GM10266 (cell line): Measurements from ENCODE around the gene ABRAXAS1.
"Not testable (repeated sequence)": the region's sequence is repeated elsewhere in the genome, so short reads cannot be mapped to it uniquely, and the experiment has no call there.

ENCODE experiments used
- DNase-seq: peaks from one replicate; pipeline ENCODE4 v3.0.0; 2012; ENCODE audit errors: extremely low spot score
- CTCF ChIP-seq: IDR thresholded peaks from 2 replicates; pipeline ENCODE4 v1.5.1; 2012; ENCODE audit warnings: mild to moderate bottlenecking, low read depth; ENCODE audit not compliant: control insufficient read depth, insufficient read depth; ENCODE audit errors: missing control alignments

ABRAXAS1 gene

GRCh38 chr4:83504996-83505395 lies 20.1 kb upstream of the ABRAXAS1 start:
- DNase-seq = no peak
- no peak for TF ChIP-seq CTCF

GRCh38 chr4:83504503-83504902 lies 19.6 kb upstream of the ABRAXAS1 start:
- no peak for TF ChIP-seq CTCF
- DNase-seq = no peak

- no peak for DNase-seq
- no peak for TF ChIP-seq CTCF
These were observed 19.1 kb upstream of the ABRAXAS1 start for GRCh38 chr4:83503974-83504373.

GRCh38 chr4:83501671-83502070 lies 16.8 kb upstream of the ABRAXAS1 start:
- not testable (repeated sequence) for DNase-seq

- TF ChIP-seq CTCF = no peak
- DNase-seq = no peak
These were observed 13.3 kb upstream of the ABRAXAS1 start for GRCh38 chr4:83498187-83498586.

GRCh38 chr4:83496085-83496917 lies 11.4 kb upstream of the ABRAXAS1 start:
- DNase-seq = not testable (repeated sequence)

- peak; percentile 68 for TF ChIP-seq CTCF
- DNase-seq = peak; percentile 44
These were observed 6.1 kb upstream of the ABRAXAS1 start for GRCh38 chr4:83490876-83491450.

- no peak for TF ChIP-seq CTCF
- no peak for DNase-seq
These were observed 4.9 kb upstream of the ABRAXAS1 start for GRCh38 chr4:83489711-83490326.
